GM12891 (cell line): Measurements from ENCODE around the gene CADM1.

Experiments used
- PAX5 ChIP-seq: IDR thresholded peaks from 2 replicates; pipeline ENCODE4 v1.6.1; 2011; ENCODE audit warnings: low read length, moderate library complexity, mild to moderate bottlenecking; ENCODE audit not compliant: insufficient read depth, severe bottlenecking
- POLR2A ChIP-seq: IDR thresholded peaks from 2 replicates; pipeline ENCODE4 v1.6.1; 2011; ENCODE audit warnings: low read depth, low read length, control low read depth
- POLR2AphosphoS5 ChIP-seq: IDR thresholded peaks from 2 replicates; pipeline ENCODE4 v1.6.1; 2011; ENCODE audit warnings: low read depth, low read length, control low read depth
- POU2F2 ChIP-seq: IDR thresholded peaks from 2 replicates; pipeline ENCODE4 v1.6.1; 2011; ENCODE audit warnings: low read depth, mild to moderate bottlenecking, control low read depth, low read length, moderate library complexity
- SPI1 ChIP-seq: IDR thresholded peaks from 2 replicates; pipeline ENCODE4 v1.6.1; 2011; ENCODE audit warnings: low read depth, low read length, control low read depth
- TAF1 ChIP-seq: IDR thresholded peaks from 2 replicates; pipeline ENCODE4 v1.6.1; 2011; ENCODE audit warnings: low read depth, low read length, control low read depth

GRCh38 chr11:115498354-115498753 is 5.9 kb downstream of the CADM1 start:
- TF ChIP-seq POLR2AphosphoS5 (no peak), POLR2A (no peak), SPI1 (no peak), TAF1 (no peak), PAX5 (no peak), POU2F2 (no peak)
